Measurements from ENCODE around the gene FXYD1. TPM values are rescaled to one million over a fixed set of nuclear protein-coding genes. Genes with fewer than 3 reads are reported as not detected.

The FXYD1 gene
- total and polyA plus RNA-seq, 2 experiments from 2014 or later: 1.5 to 26.8 TPM

- Histone ChIP-seq H3K36me3 (ENCODE audit: insufficient read depth) (no peaks in the 10 kb centered on the region), H3K4me1 (ENCODE audit: insufficient read depth) (peaks cover 7% of the 10 kb centered on the region), H3K79me2 (replicated peaks; ENCODE audit: insufficient read depth) (no peaks in the 10 kb centered on the region), H3K4me3 (no peak overlapping the region), H3K27me3 (ENCODE audit: insufficient read depth) (no peaks in the 10 kb centered on the region), H4K20me1 (replicated peaks; ENCODE audit: insufficient read depth) (no peaks in the 10 kb centered on the region), H3K27ac (ENCODE audit: low read depth) (no peak overlapping the region), H2AFZ (no peak overlapping the region), H3K4me2 (no peak overlapping the region), H3K9me2 (ENCODE audit: insufficient read depth) (no peaks in the 10 kb centered on the region), H3F3A (replicated peaks; ENCODE audit: low read depth) (no peaks in the 10 kb centered on the region)
- peaks cover 18% of the 10 kb centered on the region; the same call in 2 of the 3 replicates for H3K4me1 Mint-ChIP-seq
- DNase-seq (ENCODE audit: low spot score) (peak; percentile 48), ATAC-seq (peak; percentile 40)
- H3K9me3 Mint-ChIP-seq: no peaks in the 10 kb centered on the region
- no peak overlapping the region for H3K27ac Mint-ChIP-seq
- no peak overlapping the region for H3K4me3 Mint-ChIP-seq
- no peaks in the 10 kb centered on the region for H3K36me3 Mint-ChIP-seq (ENCODE audit: low read depth)
- TF ChIP-seq, protein P1, sequence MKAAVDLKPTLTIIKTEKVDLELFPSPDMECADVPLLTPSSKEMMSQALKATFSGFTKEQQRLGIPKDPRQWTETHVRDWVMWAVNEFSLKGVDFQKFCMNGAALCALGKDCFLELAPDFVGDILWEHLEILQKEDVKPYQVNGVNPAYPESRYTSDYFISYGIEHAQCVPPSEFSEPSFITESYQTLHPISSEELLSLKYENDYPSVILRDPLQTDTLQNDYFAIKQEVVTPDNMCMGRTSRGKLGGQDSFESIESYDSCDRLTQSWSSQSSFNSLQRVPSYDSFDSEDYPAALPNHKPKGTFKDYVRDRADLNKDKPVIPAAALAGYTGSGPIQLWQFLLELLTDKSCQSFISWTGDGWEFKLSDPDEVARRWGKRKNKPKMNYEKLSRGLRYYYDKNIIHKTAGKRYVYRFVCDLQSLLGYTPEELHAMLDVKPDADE (IDR thresholded peaks at IDR 0.05): no peak
- no peak for TF ChIP-seq STAT1 (IDR thresholded peaks at IDR 0.05; ENCODE audit: unreplicated experiment)
- H3K27me3 Mint-ChIP-seq (ENCODE audit: insufficient read depth, low read depth, poor library complexity): peaks cover 4% of the 10 kb centered on the region
Measured at GRCh38 chr19:35126624-35126959, 12.0 kb upstream of the FXYD1 start.

- no peak overlapping the region for H3K4me2 ChIP-seq
- no peaks in the 10 kb centered on the region for H3F3A ChIP-seq (replicated peaks; ENCODE audit: low read depth)
- peaks cover 2% of the 10 kb centered on the region for H3K4me1 ChIP-seq (ENCODE audit: insufficient read depth)
- no peak overlapping the region for H2AFZ ChIP-seq
- Mint-ChIP-seq H3K4me3 (no peak overlapping the region), H3K36me3 (ENCODE audit: low read depth) (no peaks in the 10 kb centered on the region), H3K4me1 (peaks cover 13% of the 10 kb centered on the region; the same call in 2 of the 3 replicates), H3K9me3 (no peaks in the 10 kb centered on the region), H3K27ac (no peak overlapping the region), H3K27me3 (ENCODE audit: insufficient read depth, low read depth, poor library complexity) (peaks cover 4% of the 10 kb centered on the region)
- no peak overlapping the region for H3K4me3 ChIP-seq
- no peaks in the 10 kb centered on the region for H3K36me3 ChIP-seq (ENCODE audit: insufficient read depth)
- H3K27ac ChIP-seq (ENCODE audit: low read depth): no peak overlapping the region
- no peaks in the 10 kb centered on the region for H3K79me2 ChIP-seq (replicated peaks; ENCODE audit: insufficient read depth)
- DNase-seq (ENCODE audit: low spot score) (no peak), ATAC-seq (no peak)
- H4K20me1 ChIP-seq (replicated peaks; ENCODE audit: insufficient read depth): no peaks in the 10 kb centered on the region
- H3K9me2 ChIP-seq (ENCODE audit: insufficient read depth): peaks cover 7% of the 10 kb centered on the region; the same call in 1 of the 2 replicates
- no peaks in the 10 kb centered on the region for H3K27me3 ChIP-seq (ENCODE audit: insufficient read depth)
- no peak for TF ChIP-seq JUNB (IDR thresholded peaks at IDR 0.05; ENCODE audit: unreplicated experiment)
- TF ChIP-seq, protein P2, sequence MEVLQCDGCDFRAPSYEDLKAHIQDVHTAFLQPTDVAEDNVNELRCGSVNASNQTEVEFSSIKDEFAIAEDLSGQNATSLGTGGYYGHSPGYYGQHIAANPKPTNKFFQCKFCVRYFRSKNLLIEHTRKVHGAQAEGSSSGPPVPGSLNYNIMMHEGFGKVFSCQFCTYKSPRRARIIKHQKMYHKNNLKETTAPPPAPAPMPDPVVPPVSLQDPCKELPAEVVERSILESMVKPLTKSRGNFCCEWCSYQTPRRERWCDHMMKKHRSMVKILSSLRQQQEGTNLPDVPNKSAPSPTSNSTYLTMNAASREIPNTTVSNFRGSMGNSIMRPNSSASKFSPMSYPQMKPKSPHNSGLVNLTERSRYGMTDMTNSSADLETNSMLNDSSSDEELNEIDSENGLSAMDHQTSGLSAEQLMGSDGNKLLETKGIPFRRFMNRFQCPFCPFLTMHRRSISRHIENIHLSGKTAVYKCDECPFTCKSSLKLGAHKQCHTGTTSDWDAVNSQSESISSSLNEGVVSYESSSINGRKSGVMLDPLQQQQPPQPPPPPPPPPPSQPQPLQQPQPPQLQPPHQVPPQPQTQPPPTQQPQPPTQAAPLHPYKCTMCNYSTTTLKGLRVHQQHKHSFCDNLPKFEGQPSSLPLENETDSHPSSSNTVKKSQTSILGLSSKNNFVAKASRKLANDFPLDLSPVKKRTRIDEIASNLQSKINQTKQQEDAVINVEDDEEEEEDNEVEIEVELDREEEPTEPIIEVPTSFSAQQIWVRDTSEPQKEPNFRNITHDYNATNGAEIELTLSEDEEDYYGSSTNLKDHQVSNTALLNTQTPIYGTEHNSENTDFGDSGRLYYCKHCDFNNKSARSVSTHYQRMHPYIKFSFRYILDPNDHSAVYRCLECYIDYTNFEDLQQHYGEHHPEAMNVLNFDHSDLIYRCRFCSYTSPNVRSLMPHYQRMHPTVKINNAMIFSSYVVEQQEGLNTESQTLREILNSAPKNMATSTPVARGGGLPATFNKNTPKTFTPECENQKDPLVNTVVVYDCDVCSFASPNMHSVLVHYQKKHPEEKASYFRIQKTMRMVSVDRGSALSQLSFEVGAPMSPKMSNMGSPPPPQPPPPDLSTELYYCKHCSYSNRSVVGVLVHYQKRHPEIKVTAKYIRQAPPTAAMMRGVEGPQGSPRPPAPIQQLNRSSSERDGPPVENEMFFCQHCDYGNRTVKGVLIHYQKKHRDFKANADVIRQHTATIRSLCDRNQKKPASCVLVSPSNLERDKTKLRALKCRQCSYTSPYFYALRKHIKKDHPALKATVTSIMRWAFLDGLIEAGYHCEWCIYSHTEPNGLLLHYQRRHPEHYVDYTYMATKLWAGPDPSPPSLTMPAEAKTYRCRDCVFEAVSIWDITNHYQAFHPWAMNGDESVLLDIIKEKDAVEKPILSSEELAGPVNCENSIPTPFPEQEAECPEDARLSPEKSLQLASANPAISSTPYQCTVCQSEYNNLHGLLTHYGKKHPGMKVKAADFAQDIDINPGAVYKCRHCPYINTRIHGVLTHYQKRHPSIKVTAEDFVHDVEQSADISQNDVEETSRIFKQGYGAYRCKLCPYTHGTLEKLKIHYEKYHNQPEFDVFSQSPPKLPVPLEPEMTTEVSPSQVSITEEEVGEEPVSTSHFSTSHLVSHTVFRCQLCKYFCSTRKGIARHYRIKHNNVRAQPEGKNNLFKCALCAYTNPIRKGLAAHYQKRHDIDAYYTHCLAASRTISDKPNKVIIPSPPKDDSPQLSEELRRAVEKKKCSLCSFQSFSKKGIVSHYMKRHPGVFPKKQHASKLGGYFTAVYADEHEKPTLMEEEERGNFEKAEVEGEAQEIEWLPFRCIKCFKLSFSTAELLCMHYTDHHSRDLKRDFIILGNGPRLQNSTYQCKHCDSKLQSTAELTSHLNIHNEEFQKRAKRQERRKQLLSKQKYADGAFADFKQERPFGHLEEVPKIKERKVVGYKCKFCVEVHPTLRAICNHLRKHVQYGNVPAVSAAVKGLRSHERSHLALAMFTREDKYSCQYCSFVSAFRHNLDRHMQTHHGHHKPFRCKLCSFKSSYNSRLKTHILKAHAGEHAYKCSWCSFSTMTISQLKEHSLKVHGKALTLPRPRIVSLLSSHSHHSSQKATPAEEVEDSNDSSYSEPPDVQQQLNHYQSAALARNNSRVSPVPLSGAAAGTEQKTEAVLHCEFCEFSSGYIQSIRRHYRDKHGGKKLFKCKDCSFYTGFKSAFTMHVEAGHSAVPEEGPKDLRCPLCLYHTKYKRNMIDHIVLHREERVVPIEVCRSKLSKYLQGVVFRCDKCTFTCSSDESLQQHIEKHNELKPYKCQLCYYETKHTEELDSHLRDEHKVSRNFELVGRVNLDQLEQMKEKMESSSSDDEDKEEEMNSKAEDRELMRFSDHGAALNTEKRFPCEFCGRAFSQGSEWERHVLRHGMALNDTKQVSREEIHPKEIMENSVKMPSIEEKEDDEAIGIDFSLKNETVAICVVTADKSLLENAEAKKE (CRISPR knock-in tag; IDR thresholded peaks at IDR 0.05): no peak
- no peak for TF ChIP-seq CTCF (conservative IDR thresholded peaks at IDR 0.05; ENCODE audit: low read depth in 2 of 2)
- TF ChIP-seq, protein P1 (IDR thresholded peaks at IDR 0.05): no peak
- TF ChIP-seq, protein P3, sequence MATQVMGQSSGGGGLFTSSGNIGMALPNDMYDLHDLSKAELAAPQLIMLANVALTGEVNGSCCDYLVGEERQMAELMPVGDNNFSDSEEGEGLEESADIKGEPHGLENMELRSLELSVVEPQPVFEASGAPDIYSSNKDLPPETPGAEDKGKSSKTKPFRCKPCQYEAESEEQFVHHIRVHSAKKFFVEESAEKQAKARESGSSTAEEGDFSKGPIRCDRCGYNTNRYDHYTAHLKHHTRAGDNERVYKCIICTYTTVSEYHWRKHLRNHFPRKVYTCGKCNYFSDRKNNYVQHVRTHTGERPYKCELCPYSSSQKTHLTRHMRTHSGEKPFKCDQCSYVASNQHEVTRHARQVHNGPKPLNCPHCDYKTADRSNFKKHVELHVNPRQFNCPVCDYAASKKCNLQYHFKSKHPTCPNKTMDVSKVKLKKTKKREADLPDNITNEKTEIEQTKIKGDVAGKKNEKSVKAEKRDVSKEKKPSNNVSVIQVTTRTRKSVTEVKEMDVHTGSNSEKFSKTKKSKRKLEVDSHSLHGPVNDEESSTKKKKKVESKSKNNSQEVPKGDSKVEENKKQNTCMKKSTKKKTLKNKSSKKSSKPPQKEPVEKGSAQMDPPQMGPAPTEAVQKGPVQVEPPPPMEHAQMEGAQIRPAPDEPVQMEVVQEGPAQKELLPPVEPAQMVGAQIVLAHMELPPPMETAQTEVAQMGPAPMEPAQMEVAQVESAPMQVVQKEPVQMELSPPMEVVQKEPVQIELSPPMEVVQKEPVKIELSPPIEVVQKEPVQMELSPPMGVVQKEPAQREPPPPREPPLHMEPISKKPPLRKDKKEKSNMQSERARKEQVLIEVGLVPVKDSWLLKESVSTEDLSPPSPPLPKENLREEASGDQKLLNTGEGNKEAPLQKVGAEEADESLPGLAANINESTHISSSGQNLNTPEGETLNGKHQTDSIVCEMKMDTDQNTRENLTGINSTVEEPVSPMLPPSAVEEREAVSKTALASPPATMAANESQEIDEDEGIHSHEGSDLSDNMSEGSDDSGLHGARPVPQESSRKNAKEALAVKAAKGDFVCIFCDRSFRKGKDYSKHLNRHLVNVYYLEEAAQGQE (IDR thresholded peaks at IDR 0.05; ENCODE audit: unreplicated experiment): no peak
- TF ChIP-seq ZNF114 (CRISPR knock-in tag; IDR thresholded peaks at IDR 0.05): no peak
- no peak for TF ChIP-seq ZNF331 (CRISPR knock-in tag; IDR thresholded peaks at IDR 0.05; ENCODE audit: low read depth)
Measured at GRCh38 chr19:35127871-35128270, 10.8 kb upstream of the FXYD1 start.
